GM04504 (cell line): ENCODE results near the gene F2RL1.
"Not testable (repeated sequence)": the region's sequence is repeated elsewhere in the genome, so short reads cannot be mapped to it uniquely, and the experiment has no call there.

ENCODE experiments used
- DNase-seq: peaks from one replicate; pipeline ENCODE4 v3.0.0-alpha.2; 2012; ENCODE audit warnings: low read depth

The F2RL1 gene

GRCh38 chr5:76805821-76806505, 12.9 kb upstream of the F2RL1 start:
- peak; percentile 89 for DNase-seq

- DNase-seq = no peak
These were observed 11.5 kb upstream of the F2RL1 start for GRCh38 chr5:76807296-76807695.

GRCh38 chr5:76808141-76808691, 10.6 kb upstream of the F2RL1 start:
- DNase-seq = no peak

- no peak for DNase-seq
These were observed 9.7 kb upstream of the F2RL1 start for GRCh38 chr5:76809141-76809540.

- DNase-seq = no peak
These were observed 8.6 kb upstream of the F2RL1 start for GRCh38 chr5:76810236-76810635.

GRCh38 chr5:76811214-76811613, 7.6 kb upstream of the F2RL1 start:
- no peak for DNase-seq

- not testable (repeated sequence) for DNase-seq
These were observed 6.6 kb upstream of the F2RL1 start for GRCh38 chr5:76812209-76812608.

- DNase-seq = peak; percentile 73
These were observed 4.8 kb upstream of the F2RL1 start for GRCh38 chr5:76813982-76814562.

- no peak for DNase-seq
These were observed 2.6 kb upstream of the F2RL1 start for GRCh38 chr5:76816110-76816831.

- DNase-seq = no peak
These were observed 1.2 kb downstream of the F2RL1 start for GRCh38 chr5:76819851-76820525.

GRCh38 chr5:76820526-76820890, 1.7 kb downstream of the F2RL1 start:
- DNase-seq = no peak

- DNase-seq = no peak
These were observed 2.3 kb downstream of the F2RL1 start for GRCh38 chr5:76821136-76821535.

- DNase-seq = not testable (repeated sequence)
These were observed 3.4 kb downstream of the F2RL1 start for GRCh38 chr5:76822105-76822731.

- DNase-seq = not testable (repeated sequence)
These were observed 7.6 kb downstream of the F2RL1 start for GRCh38 chr5:76826416-76826815.

GRCh38 chr5:76831110-76831452, 12.3 kb downstream of the F2RL1 start:
- DNase-seq = no peak

GRCh38 chr5:76836181-76836580, 17.4 kb downstream of the F2RL1 start:
- DNase-seq = no peak

- DNase-seq = no peak
These were observed 17.8 kb downstream of the F2RL1 start for GRCh38 chr5:76836585-76836984.

- no peak for DNase-seq
These were observed 19.8 kb downstream of the F2RL1 start for GRCh38 chr5:76838481-76839261.

GRCh38 chr5:76841361-76841760, 22.5 kb downstream of the F2RL1 start:
- DNase-seq = no peak

GRCh38 chr5:76845890-76846289, 27.1 kb downstream of the F2RL1 start:
- DNase-seq = no peak
